CD8-positive, alpha-beta memory T cell (primary cell): ENCODE results near the gene CREB5. TPM values are rescaled to one million over a fixed set of nuclear protein-coding genes. Genes with fewer than 3 reads are reported as not detected.

Source experiments
- CTCF ChIA-PET: fragments of 350-600 bp; sonication (Branson Sonifier 250); formaldehyde crosslinking; loops from one replicate; lab custom pipeline; 2021; ENCODE audit warnings: antibody characterized with exemption; lab: Charles Lee
- POLR2A ChIA-PET: fragments of 350-600 bp; sonication (Branson Sonifier 250); formaldehyde crosslinking; loops from one replicate; lab custom pipeline; 2021; ENCODE audit warnings: antibody characterized with exemption; lab: Charles Lee
- DNase-seq, 5 donors: peaks; one replicate each; pipeline versions ENCODE4 v3.0.0 to v3.0.0-alpha.2; 2020 to 2022; ENCODE audit warnings: mixed read lengths in 1 of 5
- H3K27ac ChIP-seq: one replicate; pipeline ENCODE4 v1.7.0; 2013; ENCODE audit warnings: low read depth, mild to moderate bottlenecking, low read length, moderate library complexity
- H3K27me3 ChIP-seq: 2 replicates; pipeline ENCODE4 v1.7.0; 2013; ENCODE audit warnings: low read length, mild to moderate bottlenecking; ENCODE audit not compliant: insufficient read depth, poor library complexity, severe bottlenecking
- H3K36me3 ChIP-seq: 2 replicates; pipeline ENCODE4 v1.7.0; 2013; ENCODE audit warnings: mild to moderate bottlenecking, low read length, moderate library complexity; ENCODE audit not compliant: insufficient read depth
- H3K4me1 ChIP-seq: 2 replicates; pipeline ENCODE4 v1.7.0; 2013; ENCODE audit warnings: mild to moderate bottlenecking, low read length, moderate library complexity; ENCODE audit not compliant: insufficient read depth
- H3K4me3 ChIP-seq: 2 replicates; pipeline ENCODE4 v1.7.0; 2013; ENCODE audit warnings: mild to moderate bottlenecking, low read length
- H3K9me3 ChIP-seq: 2 replicates; pipeline ENCODE4 v1.7.0; 2013; ENCODE audit warnings: mild to moderate bottlenecking, low read length
- H3K27ac Mint-ChIP-seq, 8 donors: one replicate each; pipeline ENCODE4 v1.8.0; 2020 to 2021; ENCODE audit warnings: mixed read lengths in 8 of 8, mild to moderate bottlenecking in 6 of 8, inconsistent platforms in 3 of 8, moderate library complexity in 3 of 8
- H3K27me3 Mint-ChIP-seq, 2 donors: one replicate each; pipeline ENCODE4 v1.8.0; 2020 to 2021; ENCODE audit warnings: mixed read lengths in 2 of 2, mild to moderate bottlenecking in 1 of 2, moderate library complexity in 1 of 2
- H3K36me3 Mint-ChIP-seq, 3 donors: one replicate each; pipeline ENCODE4 v1.8.0; 2020 to 2021; ENCODE audit warnings: mixed read lengths in 3 of 3, inconsistent platforms in 1 of 3, mild to moderate bottlenecking in 1 of 3
- H3K4me1 Mint-ChIP-seq, 3 donors: one replicate each; pipeline ENCODE4 v1.8.0; 2020 to 2021; ENCODE audit warnings: mixed read lengths in 3 of 3, inconsistent platforms in 1 of 3, mild to moderate bottlenecking in 1 of 3
- H3K4me3 Mint-ChIP-seq, 7 donors: one replicate each; pipeline ENCODE4 v1.8.0; 2020 to 2021; ENCODE audit warnings: mixed read lengths in 7 of 7, mild to moderate bottlenecking in 6 of 7, moderate library complexity in 4 of 7, inconsistent platforms in 2 of 7
- H3K9me3 Mint-ChIP-seq, 5 donors: one replicate each; pipeline ENCODE4 v1.8.0; 2020 to 2022; ENCODE audit warnings: mixed read lengths in 5 of 5, mild to moderate bottlenecking in 3 of 5, moderate library complexity in 2 of 5, inconsistent platforms in 1 of 5
- polyA plus RNA-seq: library from polyadenylated mRNA; unstranded; fragments of 300-500 nt; fragmentation: Illumina TruSeq; gene quantifications from one replicate; pipeline ENCODE4 v1.2.3, GENCODE V29; 2021
- total RNA-seq, 2 experiments: library from RNA; stranded (reverse); gene quantifications; one replicate each; pipeline ENCODE4 v1.2.3, GENCODE V29; 2021

Gene CREB5
- total and polyA plus RNA-seq, 3 experiments from 2014 or later: not detected

GRCh38 chr7:28748933-28749584 is 336.7 kb downstream of the CREB5 start:
- Histone ChIP-seq H3K4me3 (no peak overlapping the region), H3K9me3 (no peaks in the 10 kb centered on the region), H3K4me1 (no peaks in the 10 kb centered on the region), H3K27me3 (no peaks in the 10 kb centered on the region), H3K36me3 (no peaks in the 10 kb centered on the region), H3K27ac (no peak overlapping the region)
- Mint-ChIP-seq H3K27me3 (peaks cover 0 to 3% of the 10 kb centered on the region in 2 donors), H3K9me3 (no peaks in the 10 kb centered on the region), H3K27ac (no peak overlapping the region), H3K4me1 (no peaks in the 10 kb centered on the region), H3K4me3 (no peak overlapping the region), H3K36me3 (no peaks in the 10 kb centered on the region)
- ChIA-PET POLR2A (no interaction called here), CTCF (no interaction called here)
- peak in 1 of 5 donors; percentile 1 for DNase-seq

- Mint-ChIP-seq H3K27me3 (peaks cover 0 to 3% of the 10 kb centered on the region in 2 donors), H3K9me3 (no peaks in the 10 kb centered on the region), H3K36me3 (no peaks in the 10 kb centered on the region), H3K4me1 (no peaks in the 10 kb centered on the region), H3K4me3 (no peak overlapping the region), H3K27ac (no peak overlapping the region)
- ChIA-PET CTCF (no interaction called here), POLR2A (no interaction called here)
- no peaks in the 10 kb centered on the region for H3K9me3 ChIP-seq
- no peaks in the 10 kb centered on the region for H3K36me3 ChIP-seq
- no peak for DNase-seq
- no peak overlapping the region for H3K27ac ChIP-seq
- no peak overlapping the region for H3K4me3 ChIP-seq
- H3K27me3 ChIP-seq: peaks cover 3% of the 10 kb centered on the region
- no peaks in the 10 kb centered on the region for H3K4me1 ChIP-seq
Observed at GRCh38 chr7:28749638-28750037, 337.3 kb downstream of the CREB5 start.

DNA sequence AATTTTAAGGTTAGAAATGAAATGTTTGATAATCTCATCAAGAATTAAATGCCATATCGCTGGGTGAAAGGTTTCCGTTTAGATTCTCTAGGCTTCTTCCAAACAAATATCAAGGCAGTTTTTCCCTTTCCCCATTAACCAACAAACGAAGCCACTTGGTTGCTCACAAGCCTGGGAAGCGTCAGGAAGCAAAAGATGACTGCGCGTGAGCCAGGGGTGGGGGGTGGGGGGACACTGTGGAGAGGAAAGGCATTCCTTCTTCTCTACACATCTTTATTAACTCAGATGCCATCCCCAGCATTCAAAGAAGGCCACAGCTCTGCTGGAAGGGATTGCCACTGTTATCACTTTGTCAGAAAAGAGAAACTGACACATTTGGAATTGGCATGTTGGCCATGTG is 338.7 kb downstream of the CREB5 start:
- H3K4me1 Mint-ChIP-seq: no peaks in the 10 kb centered on the region
- no peaks in the 10 kb centered on the region for H3K36me3 ChIP-seq
- ChIA-PET CTCF (no interaction called here), POLR2A (no interaction called here)
- H3K27me3 ChIP-seq: peaks cover 3% of the 10 kb centered on the region
- DNase-seq: no peak
- no peaks in the 10 kb centered on the region for H3K4me1 ChIP-seq
- no peak overlapping the region for H3K4me3 ChIP-seq
- H3K9me3 ChIP-seq: no peaks in the 10 kb centered on the region
- H3K27ac ChIP-seq: no peak overlapping the region
- no peaks in the 10 kb centered on the region for H3K9me3 Mint-ChIP-seq
- no peak overlapping the region for H3K27ac Mint-ChIP-seq
- H3K36me3 Mint-ChIP-seq: no peaks in the 10 kb centered on the region
- H3K27me3 Mint-ChIP-seq: peaks cover 0 to 8% of the 10 kb centered on the region in 2 donors
- no peak overlapping the region for H3K4me3 Mint-ChIP-seq

GRCh38 chr7:28753613-28754012 is 341.3 kb downstream of the CREB5 start:
- H3K4me1 Mint-ChIP-seq: no peaks in the 10 kb centered on the region
- Histone ChIP-seq H3K9me3 (no peaks in the 10 kb centered on the region), H3K4me1 (no peaks in the 10 kb centered on the region), H3K27me3 (peaks cover 3% of the 10 kb centered on the region), H3K4me3 (no peak overlapping the region), H3K36me3 (no peaks in the 10 kb centered on the region), H3K27ac (no peak overlapping the region)
- no peaks in the 10 kb centered on the region for H3K36me3 Mint-ChIP-seq
- DNase-seq: no peak
- H3K27ac Mint-ChIP-seq: no peak overlapping the region
- ChIA-PET POLR2A (no interaction called here), CTCF (no interaction called here)
- peaks cover 0 to 4% of the 10 kb centered on the region in 2 donors for H3K27me3 Mint-ChIP-seq
- H3K4me3 Mint-ChIP-seq: no peak overlapping the region
- peaks cover 0 to 3% (median 0%) of the 10 kb centered on the region in 5 donors for H3K9me3 Mint-ChIP-seq

DNA sequence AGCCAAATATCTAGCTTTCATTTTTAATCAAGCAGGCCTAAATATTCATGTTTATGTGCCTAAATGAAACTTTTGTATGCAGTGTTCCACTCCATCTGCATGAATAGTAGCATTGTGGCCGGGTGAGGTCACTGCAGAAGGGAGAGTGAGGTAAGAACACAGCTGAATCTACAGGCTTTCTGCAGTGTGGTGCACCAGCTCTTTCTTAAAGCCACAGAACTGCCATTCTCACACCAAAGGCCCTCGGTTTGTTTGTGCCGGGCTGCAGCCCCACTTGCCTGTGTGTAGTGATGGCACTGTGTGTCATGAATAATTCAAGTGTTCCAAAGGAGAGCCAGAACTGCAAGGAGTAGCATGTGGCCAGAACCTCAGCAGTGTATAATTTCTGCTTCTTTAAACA is 341.7 kb downstream of the CREB5 start:
- H3K9me3 ChIP-seq: no peaks in the 10 kb centered on the region
- ChIA-PET POLR2A (no interaction called here), CTCF (no interaction called here)
- H3K27me3 ChIP-seq: peaks cover 3% of the 10 kb centered on the region
- H3K27me3 Mint-ChIP-seq: peaks cover 0 to 4% of the 10 kb centered on the region in 2 donors
- H3K27ac Mint-ChIP-seq: no peak overlapping the region
- H3K36me3 ChIP-seq: no peaks in the 10 kb centered on the region
- H3K4me3 ChIP-seq: no peak overlapping the region
- no peak overlapping the region for H3K4me3 Mint-ChIP-seq
- H3K36me3 Mint-ChIP-seq: no peaks in the 10 kb centered on the region
- no peaks in the 10 kb centered on the region for H3K4me1 ChIP-seq
- DNase-seq: no peak
- H3K9me3 Mint-ChIP-seq: peaks cover 0 to 3% (median 0%) of the 10 kb centered on the region in 5 donors
- no peak overlapping the region for H3K27ac ChIP-seq
- H3K4me1 Mint-ChIP-seq: no peaks in the 10 kb centered on the region

DNA sequence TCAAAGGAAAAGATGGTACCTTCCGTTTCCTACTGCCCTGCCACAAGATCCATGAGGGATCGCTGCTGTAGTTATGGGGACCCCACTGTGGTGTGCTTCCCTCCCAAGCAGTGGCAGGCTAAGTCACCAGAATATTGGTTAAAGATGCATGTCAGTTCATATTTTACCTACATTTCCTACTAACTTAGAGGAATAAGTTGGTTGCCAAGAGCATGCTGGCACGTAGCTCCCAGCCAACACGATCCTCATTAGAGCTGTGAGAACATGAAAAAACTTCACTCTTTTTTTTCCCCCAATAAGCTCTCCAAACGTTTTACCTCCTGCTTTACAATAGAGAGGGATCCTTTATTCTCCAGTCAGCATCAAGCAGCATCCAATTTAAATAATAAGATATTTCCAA is 342.1 kb downstream of the CREB5 start:
- CTCF ChIA-PET: no interaction called here
- H3K4me1 ChIP-seq: no peaks in the 10 kb centered on the region
- H3K4me3 Mint-ChIP-seq: no peak overlapping the region
- DNase-seq: no peak
- no peaks in the 10 kb centered on the region for H3K36me3 ChIP-seq
- peaks cover 0 to 3% (median 0%) of the 10 kb centered on the region in 5 donors for H3K9me3 Mint-ChIP-seq
- H3K9me3 ChIP-seq: no peaks in the 10 kb centered on the region
- H3K4me1 Mint-ChIP-seq: no peaks in the 10 kb centered on the region
- no peak overlapping the region for H3K27ac ChIP-seq
- peaks cover 3% of the 10 kb centered on the region for H3K27me3 ChIP-seq
- no peak overlapping the region for H3K4me3 ChIP-seq
- no peak overlapping the region for H3K27ac Mint-ChIP-seq
- H3K36me3 Mint-ChIP-seq: no peaks in the 10 kb centered on the region
- H3K27me3 Mint-ChIP-seq: peaks cover 0 to 4% of the 10 kb centered on the region in 2 donors
- POLR2A ChIA-PET: no interaction called here

GRCh38 chr7:28755255-28755654 is 342.9 kb downstream of the CREB5 start:
- H3K4me3 ChIP-seq: no peak overlapping the region
- Mint-ChIP-seq H3K4me1 (no peaks in the 10 kb centered on the region), H3K36me3 (no peaks in the 10 kb centered on the region), H3K4me3 (no peak overlapping the region), H3K27ac (no peak overlapping the region), H3K27me3 (peaks cover 0 to 4% of the 10 kb centered on the region in 2 donors), H3K9me3 (peaks cover 0 to 3% (median 0%) of the 10 kb centered on the region in 5 donors)
- H3K9me3 ChIP-seq: no peaks in the 10 kb centered on the region
- H3K36me3 ChIP-seq: no peaks in the 10 kb centered on the region
- peaks cover 3% of the 10 kb centered on the region for H3K27me3 ChIP-seq
- H3K4me1 ChIP-seq: no peaks in the 10 kb centered on the region
- no peak overlapping the region for H3K27ac ChIP-seq
- no peak for DNase-seq
- ChIA-PET POLR2A (no interaction called here), CTCF (no interaction called here)

DNA sequence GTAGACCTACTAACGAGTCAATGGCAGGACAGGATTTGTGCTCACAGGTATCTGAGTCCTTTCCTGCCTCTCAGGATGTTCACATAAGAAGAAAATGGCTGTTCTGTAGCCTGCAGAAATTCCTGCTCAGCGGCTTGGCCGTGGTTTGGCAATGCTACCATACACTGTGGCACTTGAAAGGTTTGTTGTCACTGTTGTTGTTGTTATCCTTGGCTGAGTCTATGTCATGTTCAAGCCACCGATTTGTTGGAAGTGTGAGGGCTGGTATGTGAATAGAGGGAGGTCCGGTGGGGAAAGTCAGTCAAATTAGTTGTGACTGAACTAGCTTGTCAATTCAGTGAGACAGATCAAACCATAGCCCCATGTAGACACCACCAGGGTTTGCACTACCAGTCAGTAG is 345.9 kb downstream of the CREB5 start:
- no peak overlapping the region for H3K27ac ChIP-seq
- H3K4me3 Mint-ChIP-seq: no peak overlapping the region
- no peaks in the 10 kb centered on the region for H3K9me3 ChIP-seq
- peaks cover 0 to 3% (median 0%) of the 10 kb centered on the region in 5 donors for H3K9me3 Mint-ChIP-seq
- no peaks in the 10 kb centered on the region for H3K4me1 ChIP-seq
- H3K4me1 Mint-ChIP-seq: no peaks in the 10 kb centered on the region
- H3K36me3 Mint-ChIP-seq: no peaks in the 10 kb centered on the region
- peaks cover 0 to 4% of the 10 kb centered on the region in 2 donors for H3K27me3 Mint-ChIP-seq
- peaks cover 3% of the 10 kb centered on the region for H3K27me3 ChIP-seq
- no peak overlapping the region for H3K4me3 ChIP-seq
- no peak for DNase-seq
- POLR2A ChIA-PET: no interaction called here
- H3K27ac Mint-ChIP-seq: no peak overlapping the region
- H3K36me3 ChIP-seq: no peaks in the 10 kb centered on the region
- CTCF ChIA-PET: no interaction called here
